ENCODE measurements around the gene PRAMEF11. TPM values are rescaled to one million over a fixed set of nuclear protein-coding genes. Genes with fewer than 3 reads are reported as not detected.
"Not testable (repeated sequence)": the region's sequence is repeated elsewhere in the genome, so short reads cannot be mapped to it uniquely, and the experiment has no call there.

PRAMEF11 gene
- total RNA-seq, 1 donor from 2014 or later: not detected

- intact Hi-C loops (cut with micrococcal nuclease): no loop called here
- TF ChIP-seq CTCF (IDR thresholded peaks at IDR 0.05; ENCODE audit: borderline replicate concordance): no peak
Measured at GRCh38 chr1:12810691-12811408, 20.4 kb downstream of the PRAMEF11 start.

GRCh38 chr1:12809933-12810332, 21.3 kb downstream of the PRAMEF11 start:
- Histone ChIP-seq H3K9me3 (replicated peaks) (peaks cover 8% of the 10 kb centered on the region), H3K4me3 (no peak overlapping the region), H3K36me3 (no peaks in the 10 kb centered on the region), H3K4me1 (no peaks in the 10 kb centered on the region), H3K27me3 (ENCODE audit: low read depth) (peaks cover 59% of the 10 kb centered on the region), H3K27ac (replicated peaks) (no peak overlapping the region)
- intact Hi-C loops (cut with micrococcal nuclease): no loop called here
- no peak for DNase-seq
- TF ChIP-seq CTCF (IDR thresholded peaks at IDR 0.05; ENCODE audit: borderline replicate concordance): no peak

More at GRCh38 chr1:12810691-12811408, 20.4 kb downstream of the PRAMEF11 start:
- no peaks in the 10 kb centered on the region for H3K4me1 ChIP-seq
- no peaks in the 10 kb centered on the region for H3K36me3 ChIP-seq
- H3K27ac ChIP-seq (replicated peaks): no peak overlapping the region
- H3K27me3 ChIP-seq (ENCODE audit: low read depth): peaks cover 54% of the 10 kb centered on the region
- DNase-seq: no peak
- no peaks in the 10 kb centered on the region for H3K9me3 ChIP-seq (replicated peaks)
- H3K4me3 ChIP-seq: no peak overlapping the region

- no peak for DNase-seq
- no peak overlapping the region for H3K4me3 ChIP-seq
- peaks cover 32% of the 10 kb centered on the region for H3K27me3 ChIP-seq (ENCODE audit: low read depth)
- intact Hi-C loops (cut with micrococcal nuclease): no loop called here
- peaks cover 21% of the 10 kb centered on the region for H3K9me3 ChIP-seq (replicated peaks)
- H3K4me1 ChIP-seq: no peaks in the 10 kb centered on the region
- no peak for TF ChIP-seq CTCF (IDR thresholded peaks at IDR 0.05; ENCODE audit: borderline replicate concordance)
- no peak overlapping the region for H3K27ac ChIP-seq (replicated peaks)
- H3K36me3 ChIP-seq: no peaks in the 10 kb centered on the region
Measured at GRCh38 chr1:12799730-12800129, 31.5 kb downstream of the PRAMEF11 start.

- DNase-seq: no peak
- no peaks in the 10 kb centered on the region for H3K4me1 ChIP-seq
- intact Hi-C loops (cut with micrococcal nuclease): no loop called here
- no peak for TF ChIP-seq CTCF (IDR thresholded peaks at IDR 0.05; ENCODE audit: borderline replicate concordance)
- H3K27me3 ChIP-seq (ENCODE audit: low read depth): peaks cover 32% of the 10 kb centered on the region
- H3K4me3 ChIP-seq: no peak overlapping the region
- H3K36me3 ChIP-seq: no peaks in the 10 kb centered on the region
- H3K27ac ChIP-seq (replicated peaks): no peak overlapping the region
- peaks cover 12% of the 10 kb centered on the region for H3K9me3 ChIP-seq (replicated peaks)
Measured at GRCh38 chr1:12798911-12799310, 32.3 kb downstream of the PRAMEF11 start.

GRCh38 chr1:12791097-12791496, 40.1 kb downstream of the PRAMEF11 start, which contains the start of gene PRAMEF1:
PRAMEF1 (plus strand) TSS chr1:12791397; CDS start chr1:12793228, 1,831 bp downstream.
- H3K27ac ChIP-seq (replicated peaks); H3K4me3 ChIP-seq; H3K27me3 ChIP-seq (ENCODE audit: low read depth); H3K36me3 ChIP-seq; H3K9me3 ChIP-seq (replicated peaks); H3K4me1 ChIP-seq; intact Hi-C loops (cut with micrococcal nuclease); DNase-seq: not testable (repeated sequence)

- intact Hi-C loops (cut with micrococcal nuclease); H3K4me1 ChIP-seq; H3K27me3 ChIP-seq (ENCODE audit: low read depth); DNase-seq; H3K4me3 ChIP-seq; H3K36me3 ChIP-seq; H3K27ac ChIP-seq (replicated peaks): not testable (repeated sequence)
- peaks cover 37% of the 10 kb centered on the region for H3K9me3 ChIP-seq (replicated peaks)
Measured at GRCh38 chr1:12784729-12785128, 46.5 kb downstream of the PRAMEF11 start.

GRCh38 chr1:12783783-12784182, 47.4 kb downstream of the PRAMEF11 start:
- DNase-seq; intact Hi-C loops (cut with micrococcal nuclease); H3K27me3 ChIP-seq (ENCODE audit: low read depth); H3K27ac ChIP-seq (replicated peaks); H3K4me3 ChIP-seq; H3K36me3 ChIP-seq; H3K4me1 ChIP-seq: not testable (repeated sequence)
- H3K9me3 ChIP-seq (replicated peaks): peaks cover 37% of the 10 kb centered on the region

GRCh38 chr1:12781488-12781887, 49.7 kb downstream of the PRAMEF11 start:
- H3K4me1 ChIP-seq; H3K27ac ChIP-seq (replicated peaks); intact Hi-C loops (cut with micrococcal nuclease); H3K4me3 ChIP-seq; H3K36me3 ChIP-seq; DNase-seq: not testable (repeated sequence)
- Histone ChIP-seq H3K9me3 (replicated peaks) (peaks cover 34% of the 10 kb centered on the region), H3K27me3 (ENCODE audit: low read depth) (peaks cover 16% of the 10 kb centered on the region)
